IPS-11a (cell line): ENCODE measurements around the gene AUH.

Source experiments
- H3K4me3 ChIP-seq: one replicate; pipeline ENCODE4 v1.5.1; 2013; ENCODE audit warnings: low read depth, low read length, control low read depth

The AUH gene

GRCh38 chr9:91193087-91193657, 168.5 kb downstream of the AUH start:
- H3K4me3 ChIP-seq: peak overlapping the region; percentile 35

GRCh38 chr9:91192381-91193086, 169.2 kb downstream of the AUH start:
- H3K4me3 ChIP-seq: peak overlapping the region; percentile 35

GRCh38 chr9:91191411-91192380, 170.0 kb downstream of the AUH start:
- no peak overlapping the region for H3K4me3 ChIP-seq

GRCh38 chr9:91190062-91190461, 171.7 kb downstream of the AUH start:
- no peak overlapping the region for H3K4me3 ChIP-seq

GRCh38 chr9:91188719-91189590, 172.8 kb downstream of the AUH start:
- H3K4me3 ChIP-seq: no peak overlapping the region

GRCh38 chr9:91187965-91188344, 173.8 kb downstream of the AUH start:
- H3K4me3 ChIP-seq: no peak overlapping the region

- H3K4me3 ChIP-seq: no peak overlapping the region
Observed at GRCh38 chr9:91187311-91187964, 174.3 kb downstream of the AUH start.

- H3K4me3 ChIP-seq: no peak overlapping the region
Observed at GRCh38 chr9:91186632-91187108, 175.0 kb downstream of the AUH start.

- no peak overlapping the region for H3K4me3 ChIP-seq
Observed at GRCh38 chr9:91185193-91185886, 176.4 kb downstream of the AUH start.

GRCh38 chr9:91182429-91183225, 179.1 kb downstream of the AUH start:
- H3K4me3 ChIP-seq: no peak overlapping the region

GRCh38 chr9:91181541-91181940, 180.2 kb downstream of the AUH start:
- H3K4me3 ChIP-seq: no peak overlapping the region

GRCh38 chr9:91180930-91181268, 180.8 kb downstream of the AUH start:
- no peak overlapping the region for H3K4me3 ChIP-seq

- no peak overlapping the region for H3K4me3 ChIP-seq
Observed at GRCh38 chr9:91180240-91180929, 181.3 kb downstream of the AUH start.

- no peak overlapping the region for H3K4me3 ChIP-seq
Observed at GRCh38 chr9:91179237-91180138, 182.2 kb downstream of the AUH start.

- H3K4me3 ChIP-seq: no peak overlapping the region
Observed at GRCh38 chr9:91178281-91179236, 183.2 kb downstream of the AUH start.

- no peak overlapping the region for H3K4me3 ChIP-seq
Observed at GRCh38 chr9:91177661-91178280, 183.9 kb downstream of the AUH start.
